Fibroblast of mammary gland (primary cell): ENCODE results near the gene LAMA5.
A peak's percentile ranks its signal among the peaks of the same experiment; 100 is the strongest.

Source experiments
- DNase-seq: peaks from one replicate; pipeline ENCODE4 v3.0.0-alpha.2; 2010; ENCODE audit warnings: low read depth
- H3K4me3 ChIP-seq: 2 replicates; pipeline ENCODE4 v1.5.1; 2011; ENCODE audit warnings: low read depth, mild to moderate bottlenecking, low read length, moderate library complexity; ENCODE audit not compliant: control insufficient read depth
- TF ChIP-seq, protein P1 (sequence below): conservative IDR thresholded peaks from 2 replicates; pipeline ENCODE4 v1.5.1; 2011; ENCODE audit warnings: low read depth, low read length, inconsistent platforms; ENCODE audit not compliant: control insufficient read depth, insufficient read depth

Gene LAMA5

DNA sequence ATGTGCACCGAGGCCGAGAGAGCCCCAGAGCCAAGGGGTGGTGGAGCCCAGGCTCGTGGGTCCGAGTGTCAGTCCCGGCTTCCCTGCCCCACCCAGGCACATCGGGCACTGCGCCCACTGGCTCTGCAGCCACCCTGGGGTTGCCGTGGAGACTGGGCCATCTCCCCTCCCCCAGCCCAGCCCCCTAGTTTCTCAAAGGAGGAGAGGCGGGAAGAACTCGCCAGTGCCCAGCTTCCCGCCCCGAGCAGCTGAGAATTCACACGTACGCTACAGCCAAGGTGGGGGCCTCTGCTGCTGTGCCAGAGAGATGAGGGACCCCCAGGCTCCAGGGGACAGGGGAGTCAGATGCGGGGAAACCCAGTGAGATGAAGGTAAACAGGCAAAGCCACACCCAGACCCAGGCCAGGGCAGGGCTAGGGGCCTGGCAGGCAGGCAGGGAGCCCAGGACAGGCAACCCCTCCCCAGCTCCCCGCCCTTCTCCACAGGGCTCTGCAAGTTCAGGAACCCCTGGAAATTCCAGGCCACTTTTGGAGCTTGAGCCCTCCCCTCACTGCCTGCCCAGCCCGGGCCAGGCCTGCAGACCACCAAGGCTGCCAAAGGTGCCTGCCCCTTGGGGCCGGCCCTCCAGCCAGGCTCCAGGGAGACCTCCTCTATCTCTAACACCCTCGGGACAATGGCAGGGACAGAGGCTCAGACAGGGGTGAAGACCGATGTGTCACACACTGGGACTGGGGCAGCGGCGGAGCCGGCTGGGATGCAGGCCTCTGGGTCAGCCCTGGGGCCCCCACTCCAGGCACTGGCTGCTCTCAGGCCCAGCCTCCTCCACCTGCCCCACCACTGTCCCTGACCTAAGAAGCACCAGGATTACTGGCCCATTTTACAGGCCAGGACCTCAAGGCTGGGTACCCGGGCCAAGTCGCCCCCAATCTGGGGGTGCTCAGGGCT lies 6.0 kb downstream of the LAMA5 start:
- TF ChIP-seq, protein P1, sequence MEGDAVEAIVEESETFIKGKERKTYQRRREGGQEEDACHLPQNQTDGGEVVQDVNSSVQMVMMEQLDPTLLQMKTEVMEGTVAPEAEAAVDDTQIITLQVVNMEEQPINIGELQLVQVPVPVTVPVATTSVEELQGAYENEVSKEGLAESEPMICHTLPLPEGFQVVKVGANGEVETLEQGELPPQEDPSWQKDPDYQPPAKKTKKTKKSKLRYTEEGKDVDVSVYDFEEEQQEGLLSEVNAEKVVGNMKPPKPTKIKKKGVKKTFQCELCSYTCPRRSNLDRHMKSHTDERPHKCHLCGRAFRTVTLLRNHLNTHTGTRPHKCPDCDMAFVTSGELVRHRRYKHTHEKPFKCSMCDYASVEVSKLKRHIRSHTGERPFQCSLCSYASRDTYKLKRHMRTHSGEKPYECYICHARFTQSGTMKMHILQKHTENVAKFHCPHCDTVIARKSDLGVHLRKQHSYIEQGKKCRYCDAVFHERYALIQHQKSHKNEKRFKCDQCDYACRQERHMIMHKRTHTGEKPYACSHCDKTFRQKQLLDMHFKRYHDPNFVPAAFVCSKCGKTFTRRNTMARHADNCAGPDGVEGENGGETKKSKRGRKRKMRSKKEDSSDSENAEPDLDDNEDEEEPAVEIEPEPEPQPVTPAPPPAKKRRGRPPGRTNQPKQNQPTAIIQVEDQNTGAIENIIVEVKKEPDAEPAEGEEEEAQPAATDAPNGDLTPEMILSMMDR: no peak
- no peak overlapping the region for H3K4me3 ChIP-seq

DNA sequence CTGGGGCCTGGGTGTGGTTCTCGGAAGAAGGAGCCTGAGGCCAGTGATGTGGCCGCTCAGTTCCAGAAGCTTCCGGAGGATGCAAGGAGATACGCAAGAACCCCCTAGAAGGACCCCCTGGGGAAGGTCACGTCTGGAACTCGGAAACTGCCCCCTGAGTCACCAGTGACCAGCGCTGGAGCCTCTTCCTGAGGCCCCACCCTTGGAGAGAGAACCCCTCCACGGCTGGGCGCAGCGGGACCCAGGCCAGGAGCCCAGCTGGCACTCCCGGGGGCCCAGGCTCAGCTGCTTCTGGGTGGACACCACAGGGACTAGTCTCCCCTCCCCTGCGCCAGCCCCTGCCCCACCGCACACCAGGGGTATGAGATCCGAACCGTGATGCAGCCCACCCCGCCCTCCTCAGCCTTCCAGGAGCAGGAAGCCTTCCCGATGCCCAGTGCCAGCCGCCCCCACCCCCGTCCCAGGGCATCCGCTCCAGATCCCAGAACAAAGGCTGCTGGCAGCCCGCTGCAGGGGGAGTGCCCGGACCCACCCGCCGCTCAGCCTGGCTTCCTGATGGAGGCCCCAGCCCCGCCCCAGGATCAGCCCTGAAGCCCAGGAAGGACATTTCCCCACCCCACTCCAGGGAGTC lies 7.5 kb downstream of the LAMA5 start:
- TF ChIP-seq, protein P1: no peak
- DNase-seq: peak; percentile 63
- no peak overlapping the region for H3K4me3 ChIP-seq

More for the DNA sequence above, 6.0 kb downstream of the LAMA5 start:
- no peak for DNase-seq

DNA sequence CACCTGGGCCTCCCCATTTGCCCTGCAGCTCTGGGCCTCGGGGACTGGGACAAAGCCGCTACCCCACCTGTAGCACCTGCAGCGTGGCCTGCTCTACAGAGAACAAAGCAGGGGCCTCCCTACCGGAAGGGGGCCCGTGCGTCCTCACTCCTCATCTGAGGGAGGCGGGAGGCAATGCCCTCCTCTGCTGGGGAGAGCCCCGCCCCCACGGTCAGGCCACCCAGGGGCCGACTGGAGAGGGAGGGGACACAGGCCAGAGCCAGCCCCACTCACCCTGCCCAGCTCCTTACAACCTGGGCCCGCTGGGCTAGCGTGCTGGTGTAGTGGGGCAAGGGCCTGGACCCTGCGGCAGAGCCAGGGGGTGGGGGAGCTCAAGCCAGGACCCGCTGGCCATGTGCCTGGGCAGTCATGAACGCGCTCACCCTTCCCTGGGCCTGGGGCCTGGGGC lies 8.0 kb downstream of the LAMA5 start:
- DNase-seq: no peak
- no peak overlapping the region for H3K4me3 ChIP-seq

DNA sequence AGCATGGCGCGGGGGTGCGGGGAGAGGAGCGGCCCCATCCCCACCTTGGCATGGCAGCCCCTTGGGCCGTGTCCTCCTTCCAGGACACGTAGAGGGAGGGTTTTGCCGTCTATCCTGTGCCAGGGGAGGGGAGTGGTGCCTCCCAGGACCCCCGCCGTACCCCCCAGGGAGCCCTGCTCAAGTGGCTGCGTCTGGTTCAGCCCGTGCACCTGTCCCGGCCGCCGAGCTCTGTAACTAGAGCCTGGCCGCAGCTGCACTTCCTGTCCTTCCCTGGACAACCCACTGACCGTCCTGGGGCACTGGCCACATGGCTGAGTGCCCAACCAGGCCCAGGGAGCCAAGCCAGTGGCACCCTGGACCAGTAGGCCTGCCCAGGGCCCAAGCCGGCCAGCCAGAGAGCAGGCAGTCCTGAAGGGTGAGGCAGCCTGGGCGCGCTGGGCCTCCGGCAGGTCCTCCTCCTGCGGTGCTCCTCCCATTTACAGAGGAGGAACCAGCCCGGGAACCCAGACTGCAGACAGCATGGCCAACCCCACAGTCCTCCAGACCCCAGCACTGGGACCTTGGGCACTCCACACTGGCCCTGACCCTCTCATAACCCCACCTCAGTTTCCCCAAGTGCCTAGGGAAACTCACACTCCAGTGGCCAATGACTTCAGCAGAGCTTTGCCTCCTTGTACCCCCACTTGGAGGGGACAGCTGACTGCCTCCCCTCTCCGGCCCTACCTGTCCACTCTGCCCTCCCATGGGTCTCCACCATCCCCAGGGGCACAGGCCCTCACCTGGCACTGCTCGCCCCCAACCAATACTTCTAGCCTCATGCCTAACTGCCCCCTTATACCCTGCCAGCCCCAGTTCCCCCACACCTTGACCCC lies 8.7 kb downstream of the LAMA5 start:
- DNase-seq: no peak
- no peak overlapping the region for H3K4me3 ChIP-seq
- TF ChIP-seq, protein P1: no peak

More for the DNA sequence above, 8.0 kb downstream of the LAMA5 start:
- TF ChIP-seq, protein P1: no peak

DNA sequence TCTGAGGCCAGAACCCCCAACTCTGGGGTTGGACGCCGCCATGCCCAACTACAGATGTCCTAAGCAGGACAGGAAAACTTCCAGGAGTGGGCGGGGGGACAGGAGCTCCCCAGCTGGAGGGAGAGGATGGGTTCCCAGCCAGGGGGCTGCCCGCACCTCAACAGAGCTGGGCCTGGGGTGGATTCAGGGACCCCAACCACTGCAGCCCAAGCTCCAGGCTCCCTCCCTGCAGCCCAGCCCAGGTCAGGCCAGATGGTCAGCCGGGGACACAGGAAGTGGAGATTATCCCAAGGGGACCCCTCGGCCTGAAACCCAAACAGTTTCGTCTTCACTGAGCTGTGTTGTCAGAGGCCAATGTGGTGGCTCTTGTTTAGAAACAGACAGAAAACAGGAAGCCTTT lies 9.4 kb downstream of the LAMA5 start:
- no peak overlapping the region for H3K4me3 ChIP-seq
- TF ChIP-seq, protein P1: no peak
- DNase-seq: no peak

DNA sequence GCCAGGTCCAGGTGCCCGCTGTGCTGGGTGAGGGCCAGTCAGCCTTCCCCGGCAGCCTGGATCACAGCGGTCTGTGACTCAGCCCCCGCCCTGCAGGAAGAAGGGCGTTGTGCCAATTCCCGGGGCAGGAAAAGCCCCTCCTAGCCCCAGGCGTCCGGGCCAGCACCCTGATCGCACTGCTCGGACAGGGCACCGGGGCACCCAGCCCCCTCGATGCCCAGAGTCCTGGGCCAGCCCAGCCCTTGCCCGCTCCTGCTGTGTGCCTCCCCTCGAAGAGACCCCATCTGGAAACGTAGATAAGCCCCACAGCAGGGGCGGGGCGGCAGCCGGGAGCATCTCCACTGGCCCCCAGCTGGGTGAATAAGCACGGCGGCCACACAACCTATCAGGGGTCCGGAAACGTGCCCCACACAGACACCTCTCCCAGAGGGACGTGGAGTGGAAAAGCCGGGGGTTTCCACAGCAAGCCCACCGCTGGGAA lies 9.9 kb downstream of the LAMA5 start:
- DNase-seq: peak; percentile 64
- no peak overlapping the region for H3K4me3 ChIP-seq
- TF ChIP-seq, protein P1: no peak
